Adrenal gland (tissue), 5 donors: Measurements from ENCODE around the gene PRR14L.

Experiments
- POLR2A ChIP-seq, 2 donors: fragments of 450-650 bp; IDR thresholded peaks; one replicate each; pipeline ENCODE4 v1.6.1; 2017; ENCODE audit warnings: antibody characterized with exemption in 2 of 2, mild to moderate bottlenecking in 2 of 2, moderate library complexity in 1 of 2
- TF ChIP-seq, protein P1 (sequence below), 6 experiments: fragments of 450-650 bp in 4 of 6; fragments of 200-600 bp in 2 of 6; sonication (generic) in 1 of 6; IDR thresholded peaks; 1 replicate in 5 of 6; 2 replicates in 1 of 6; pipeline versions ENCODE4 v1.5.1 to v1.8.0; 2016 to 2021; ENCODE audit warnings: antibody characterized with exemption in 6 of 6, mild to moderate bottlenecking in 2 of 6, moderate library complexity in 1 of 6
- donor health status: DM: no; HTN: no; CAD: no.

DNA sequence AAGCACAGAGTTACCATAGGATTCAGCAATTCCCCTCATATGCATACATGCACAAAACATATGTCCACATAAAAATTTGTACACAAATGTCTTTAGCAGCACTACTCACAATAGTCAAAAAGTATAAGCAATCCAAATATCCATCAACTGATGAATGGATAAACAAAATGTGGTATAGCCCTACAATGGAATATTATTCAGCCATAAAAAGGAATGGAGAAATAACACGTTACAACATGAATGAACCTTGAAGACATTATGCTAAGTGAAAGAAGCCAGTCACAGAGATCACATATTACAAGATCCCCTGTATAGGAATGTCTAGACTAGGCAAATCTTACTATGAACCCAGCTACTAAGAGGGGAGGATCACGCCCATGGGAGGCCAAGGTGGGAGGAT, 7.2 kb downstream of the PRR14L start:
- TF ChIP-seq, protein P1, sequence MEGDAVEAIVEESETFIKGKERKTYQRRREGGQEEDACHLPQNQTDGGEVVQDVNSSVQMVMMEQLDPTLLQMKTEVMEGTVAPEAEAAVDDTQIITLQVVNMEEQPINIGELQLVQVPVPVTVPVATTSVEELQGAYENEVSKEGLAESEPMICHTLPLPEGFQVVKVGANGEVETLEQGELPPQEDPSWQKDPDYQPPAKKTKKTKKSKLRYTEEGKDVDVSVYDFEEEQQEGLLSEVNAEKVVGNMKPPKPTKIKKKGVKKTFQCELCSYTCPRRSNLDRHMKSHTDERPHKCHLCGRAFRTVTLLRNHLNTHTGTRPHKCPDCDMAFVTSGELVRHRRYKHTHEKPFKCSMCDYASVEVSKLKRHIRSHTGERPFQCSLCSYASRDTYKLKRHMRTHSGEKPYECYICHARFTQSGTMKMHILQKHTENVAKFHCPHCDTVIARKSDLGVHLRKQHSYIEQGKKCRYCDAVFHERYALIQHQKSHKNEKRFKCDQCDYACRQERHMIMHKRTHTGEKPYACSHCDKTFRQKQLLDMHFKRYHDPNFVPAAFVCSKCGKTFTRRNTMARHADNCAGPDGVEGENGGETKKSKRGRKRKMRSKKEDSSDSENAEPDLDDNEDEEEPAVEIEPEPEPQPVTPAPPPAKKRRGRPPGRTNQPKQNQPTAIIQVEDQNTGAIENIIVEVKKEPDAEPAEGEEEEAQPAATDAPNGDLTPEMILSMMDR (IDR thresholded peaks at IDR 0.05) = no peak
- TF ChIP-seq POLR2A (IDR thresholded peaks at IDR 0.05) = no peak
